Fibroblast of skin of left quadriceps (primary cell): Measurements from ENCODE around the gene THY1.
"Not testable (repeated sequence)": the region's sequence is repeated elsewhere in the genome, so short reads cannot be mapped to it uniquely, and the experiment has no call there.

ENCODE experiments used
- DNase-seq, 2 experiments: peaks; one replicate each; pipeline ENCODE4 v3.0.0-alpha.2; 2013; ENCODE audit warnings: low read depth in 2 of 2

The THY1 gene

DNA sequence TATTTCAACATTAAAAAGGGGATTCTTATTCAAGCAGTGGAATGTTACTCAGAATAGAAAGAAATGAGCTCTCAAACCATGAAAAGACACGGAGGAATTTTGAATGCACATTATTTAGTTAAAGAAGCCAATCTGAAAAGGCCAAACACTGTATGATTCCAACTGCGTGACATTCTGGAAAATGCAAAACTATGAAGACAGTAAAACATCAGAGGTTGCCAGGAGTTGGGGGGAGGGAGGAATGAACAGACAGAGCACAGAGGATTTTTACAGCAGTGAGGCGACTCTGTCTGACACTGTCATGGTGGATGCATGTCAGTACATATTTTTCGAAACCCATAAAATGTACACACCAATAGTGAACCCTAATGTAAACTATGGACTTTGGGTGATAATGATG is 22.9 kb upstream of the THY1 start:
- peak in 1 of 2 experiments; percentile 42 for DNase-seq

DNA sequence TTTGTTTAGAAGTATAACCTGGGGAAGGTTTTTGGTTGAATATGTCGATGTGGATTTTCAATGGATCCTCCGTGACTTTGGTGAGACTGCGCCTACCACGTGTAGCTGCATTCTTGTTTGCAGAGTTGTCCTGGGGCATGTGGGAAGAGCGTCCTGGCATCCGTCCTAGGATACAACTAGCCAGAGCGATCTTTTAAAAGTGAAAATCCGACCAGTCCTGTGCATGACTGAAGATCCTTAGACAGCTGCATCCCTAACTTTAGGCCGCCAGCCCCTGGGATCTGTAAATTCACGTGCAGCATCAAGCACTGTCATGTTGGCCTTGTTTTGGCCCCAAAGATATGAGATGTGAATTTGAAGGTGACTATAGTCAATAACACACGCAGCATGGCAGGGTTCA is 22.4 kb upstream of the THY1 start:
- DNase-seq, result no peak

DNA sequence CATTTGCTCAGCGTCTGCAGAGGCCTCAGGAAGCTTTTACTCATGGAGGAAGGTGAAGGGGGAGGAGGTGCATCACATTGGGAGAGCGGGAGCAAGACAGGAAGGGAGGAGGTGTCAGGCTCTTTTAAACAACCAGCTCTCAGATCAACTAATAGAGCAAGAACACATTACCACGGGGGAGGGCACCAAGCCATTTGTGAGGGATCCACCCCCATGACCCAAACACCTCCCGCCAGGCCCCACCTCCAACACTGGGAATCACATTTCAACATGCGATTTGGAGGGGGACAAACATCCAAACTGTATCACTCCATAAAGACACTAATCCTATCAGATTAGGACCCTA is 18.9 kb upstream of the THY1 start:
- no peak for DNase-seq

DNA sequence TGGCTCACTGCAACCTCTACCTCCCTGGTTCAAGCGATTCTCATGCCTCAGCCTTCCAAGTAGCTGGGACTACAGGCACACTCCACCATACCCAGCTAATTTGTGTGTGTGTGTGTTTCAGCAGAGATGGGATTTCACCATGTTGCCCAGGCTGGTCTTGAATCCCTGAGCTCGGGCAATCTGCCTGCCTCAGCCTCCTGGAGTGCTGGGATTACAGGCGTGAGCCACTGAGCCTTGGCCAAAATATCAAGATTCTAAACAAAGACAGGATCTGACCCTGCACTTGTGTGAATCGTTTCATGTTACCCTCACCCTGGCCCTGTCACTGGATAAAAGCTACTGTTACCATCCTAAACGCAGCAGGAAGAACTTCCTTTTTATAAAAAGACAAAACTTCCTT is 15.6 kb upstream of the THY1 start:
- DNase-seq, result no peak

DNA sequence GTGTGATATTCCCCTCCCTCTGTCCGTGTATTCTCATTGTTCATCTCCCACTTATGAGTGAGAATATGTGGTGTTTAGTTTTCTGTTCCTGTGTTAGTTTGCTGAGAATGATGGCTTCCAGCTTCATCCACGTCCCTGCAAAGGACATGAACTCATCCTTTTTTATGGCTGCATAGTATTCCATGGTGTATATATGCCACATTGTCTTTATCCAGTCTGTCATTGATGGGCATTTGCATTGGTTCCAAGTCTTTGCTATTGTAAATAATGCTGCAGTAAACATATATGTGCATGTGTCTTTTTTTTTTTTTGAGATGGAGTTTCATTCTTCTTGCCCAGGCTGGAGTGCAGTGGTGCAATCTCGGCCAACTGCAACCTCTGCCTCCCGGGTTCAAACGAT is 14.5 kb upstream of the THY1 start:
- not testable (repeated sequence) for DNase-seq

DNA sequence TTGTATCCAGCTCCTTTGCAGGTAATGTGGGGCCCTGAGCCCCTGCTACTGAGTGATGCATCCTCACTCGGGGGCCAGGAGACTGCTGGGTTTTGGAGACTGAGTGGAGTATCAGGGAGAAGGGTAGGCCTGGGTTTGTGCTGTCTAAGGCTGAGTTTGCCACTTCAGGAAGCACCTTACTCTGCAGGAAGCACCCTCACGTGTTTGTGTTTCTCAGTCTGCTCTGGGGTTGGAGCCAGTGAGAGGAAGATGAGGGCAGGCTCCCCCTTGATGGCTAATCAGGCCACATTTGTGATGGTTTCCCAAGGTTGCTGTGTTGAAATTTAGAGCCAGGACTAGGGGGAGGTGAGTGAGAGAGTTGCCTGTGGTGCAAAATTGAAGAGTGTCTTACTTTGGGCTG is 13.7 kb upstream of the THY1 start:
- no peak for DNase-seq

DNA sequence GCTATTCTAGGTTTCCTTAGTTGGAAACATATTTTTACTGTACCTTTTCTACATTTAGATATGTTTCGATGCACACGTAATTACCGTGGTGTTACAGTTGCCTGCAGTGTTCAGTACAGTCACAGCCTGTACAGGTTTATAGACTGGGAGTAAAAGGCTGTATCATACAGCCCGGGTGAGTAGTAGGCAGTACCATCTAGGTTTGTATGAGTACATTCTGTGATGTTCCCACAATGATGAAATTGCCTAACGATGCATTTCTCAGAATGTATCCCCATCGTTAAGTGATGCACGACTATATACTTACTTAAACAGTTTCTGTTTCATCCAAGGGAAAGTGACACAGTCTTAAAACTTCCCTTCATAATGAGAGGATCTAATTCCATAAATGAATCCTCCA is 13.1 kb upstream of the THY1 start:
- no peak for DNase-seq

DNA sequence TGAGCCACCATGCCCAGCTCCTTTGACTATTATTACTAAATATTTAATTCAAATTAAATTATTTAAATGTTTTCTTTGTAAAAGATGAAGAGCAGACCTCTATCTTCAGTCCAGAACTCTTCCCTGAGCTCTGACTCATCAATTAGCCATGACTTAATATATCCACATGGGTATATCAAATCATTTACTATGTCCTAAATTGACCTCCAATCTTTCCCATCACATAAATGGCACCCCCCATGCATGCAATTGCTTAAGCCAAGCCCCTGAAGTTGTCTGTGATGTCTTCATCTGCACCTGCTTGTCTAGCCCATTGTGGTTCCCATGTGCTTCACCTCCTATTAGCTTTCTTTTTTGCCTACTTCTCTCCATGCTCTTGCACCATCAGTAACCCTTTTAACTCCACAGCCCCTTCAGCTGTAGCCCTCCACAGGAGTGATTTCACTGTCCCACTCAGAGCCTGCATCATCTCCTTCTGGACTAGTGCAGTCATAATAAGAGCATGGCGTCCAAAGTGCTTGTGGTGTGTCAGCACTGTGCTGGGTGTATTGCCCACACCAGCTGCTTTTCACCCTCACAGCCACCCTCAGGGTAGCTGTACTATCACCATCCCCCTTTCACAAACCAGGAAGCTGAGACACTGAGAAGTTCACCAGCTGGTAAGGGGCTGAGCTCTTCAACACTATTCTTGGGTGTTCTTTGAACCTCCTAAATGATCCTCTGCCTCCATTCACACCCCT is 11.8 kb upstream of the THY1 start:
- no peak for DNase-seq

DNA sequence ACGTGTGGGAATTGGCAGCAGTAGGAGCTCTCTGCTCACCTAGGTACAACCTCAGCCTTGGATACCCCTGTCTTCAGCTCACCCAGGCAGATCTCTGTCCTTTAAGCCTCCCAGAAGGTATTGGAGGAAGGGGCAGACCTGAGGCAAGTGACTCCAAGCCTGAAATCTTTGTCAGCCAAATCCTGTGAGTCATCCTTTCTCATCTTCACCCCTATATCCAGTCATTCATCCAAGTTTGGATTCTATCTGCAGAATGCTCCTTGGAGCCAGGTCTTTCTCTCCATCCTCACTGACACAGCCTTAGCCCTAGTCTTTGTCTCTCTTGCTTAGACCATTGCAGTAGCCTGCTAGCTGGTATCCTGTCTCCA is 10.4 kb upstream of the THY1 start:
- DNase-seq, result peak in 1 of 2 experiments; percentile 39

DNA sequence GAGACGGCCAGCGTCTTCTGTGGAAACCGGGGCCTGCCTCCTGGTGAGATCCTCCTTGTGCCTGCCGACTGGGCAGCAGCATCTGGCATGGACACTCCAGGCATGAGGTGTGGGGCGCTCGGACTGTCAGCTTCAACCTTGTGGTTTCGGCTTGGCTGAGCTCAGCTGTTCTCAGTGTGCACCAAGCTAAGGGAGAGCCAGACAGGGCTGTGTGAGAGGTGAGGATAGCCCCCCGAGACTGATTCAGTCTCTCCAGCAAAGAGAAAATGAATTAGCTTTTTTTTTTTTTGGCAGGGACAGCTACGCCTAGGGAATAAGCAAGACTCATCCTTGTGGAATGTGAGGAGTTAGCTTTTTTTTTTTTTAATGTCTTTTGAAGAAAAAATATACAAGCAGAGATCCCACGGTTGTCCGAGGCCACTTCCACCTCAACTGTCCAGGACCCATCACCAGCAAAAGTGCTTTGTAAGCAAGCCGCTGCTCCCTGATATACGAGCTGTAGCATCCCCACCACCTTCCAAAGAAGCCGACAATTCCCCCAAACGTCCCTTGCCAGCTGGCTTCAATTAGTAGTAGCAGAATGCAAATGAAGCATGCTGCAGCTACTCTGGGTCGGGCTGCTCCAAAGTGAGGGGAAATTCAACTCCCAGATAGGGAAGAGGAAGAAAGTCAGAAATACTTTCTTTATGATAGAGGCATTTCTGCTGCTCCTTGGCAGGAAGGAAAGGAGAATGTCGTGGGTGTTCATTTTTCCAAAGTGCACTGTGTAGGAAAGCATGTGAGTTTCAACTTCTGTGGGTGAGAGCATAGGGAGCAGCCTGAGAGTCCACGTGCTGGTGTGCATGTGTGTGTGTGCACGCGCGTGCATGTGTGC is 9.7 kb upstream of the THY1 start:
- peak; percentile 85 for DNase-seq

DNA sequence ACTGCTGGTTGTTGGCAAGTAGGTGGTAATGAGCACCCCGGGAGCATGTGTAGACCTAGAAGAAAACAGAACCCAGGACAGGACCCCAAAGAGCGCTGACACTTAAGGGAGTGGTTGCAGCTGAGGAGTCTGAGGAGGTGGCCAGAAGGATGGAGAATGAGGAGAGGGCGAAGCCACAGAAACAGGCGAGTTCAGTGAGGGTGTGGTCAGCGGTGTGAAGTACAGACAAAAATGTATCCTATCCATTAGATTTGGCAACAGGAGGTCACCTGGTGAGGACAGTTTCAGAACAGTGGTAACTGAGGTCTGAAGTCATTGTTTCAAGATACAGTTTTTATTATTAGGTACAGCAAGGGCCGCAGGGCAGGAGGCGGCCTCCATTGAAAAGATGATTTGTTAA is 8.6 kb upstream of the THY1 start:
- no peak for DNase-seq

DNA sequence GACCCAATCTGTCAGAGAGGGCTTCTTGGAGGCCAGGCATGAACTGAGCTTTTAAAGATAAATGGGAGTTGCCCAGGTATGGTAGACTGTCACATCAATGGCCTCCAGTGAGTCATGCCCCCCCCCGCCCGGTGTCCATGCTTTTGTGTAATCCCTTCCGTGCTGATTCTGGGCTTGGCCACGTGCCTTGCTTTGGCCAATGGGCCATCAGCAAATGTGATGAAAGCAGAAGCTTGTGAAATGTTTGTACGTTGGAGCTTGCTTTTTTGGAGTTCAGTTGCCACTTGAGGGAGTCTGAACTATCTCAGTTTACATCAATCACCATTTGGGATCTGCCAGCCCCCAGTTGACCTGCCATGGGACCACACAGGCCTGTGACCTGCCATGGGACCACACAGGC is 4.3 kb upstream of the THY1 start:
- DNase-seq, result no peak

DNA sequence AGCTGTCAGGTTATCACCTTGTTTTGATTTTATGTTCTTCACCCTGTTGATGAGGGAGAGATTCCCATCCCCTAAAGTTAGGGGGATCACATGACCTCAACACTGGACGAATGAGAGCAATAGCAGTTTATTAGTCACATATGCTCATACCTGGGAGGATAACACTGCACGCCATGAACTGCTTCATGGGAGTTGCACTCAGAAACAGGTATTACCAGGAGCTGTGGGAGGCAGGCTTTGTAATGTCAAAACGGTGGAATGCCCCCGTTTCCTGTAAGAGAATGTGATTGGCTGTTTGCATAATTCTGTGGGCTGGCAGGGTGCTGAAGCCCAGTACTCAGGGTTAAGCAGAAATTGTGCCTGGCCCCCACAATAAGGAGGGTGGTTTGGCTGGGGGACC is 3.2 kb upstream of the THY1 start:
- no peak for DNase-seq

DNA sequence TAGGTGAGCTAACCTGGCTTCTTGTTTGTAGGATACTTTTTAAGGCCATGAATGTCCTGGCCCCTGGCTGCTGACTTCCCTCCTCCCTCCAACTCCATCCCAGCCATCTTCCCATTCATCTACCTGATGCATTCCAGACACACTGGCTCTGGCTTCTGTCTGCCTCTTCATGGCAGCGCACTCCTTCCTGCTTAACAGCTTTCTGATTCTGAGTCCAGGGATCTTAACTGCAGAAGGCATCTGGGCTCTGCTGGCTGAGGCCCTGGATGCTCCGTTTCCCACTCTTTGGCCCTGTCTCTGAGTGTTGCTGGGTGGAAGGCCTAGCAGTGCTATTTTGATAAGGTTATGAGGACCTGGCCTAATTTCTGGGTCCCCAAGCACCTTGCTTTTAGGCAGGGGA is 1.8 kb upstream of the THY1 start:
- no peak for DNase-seq

DNA sequence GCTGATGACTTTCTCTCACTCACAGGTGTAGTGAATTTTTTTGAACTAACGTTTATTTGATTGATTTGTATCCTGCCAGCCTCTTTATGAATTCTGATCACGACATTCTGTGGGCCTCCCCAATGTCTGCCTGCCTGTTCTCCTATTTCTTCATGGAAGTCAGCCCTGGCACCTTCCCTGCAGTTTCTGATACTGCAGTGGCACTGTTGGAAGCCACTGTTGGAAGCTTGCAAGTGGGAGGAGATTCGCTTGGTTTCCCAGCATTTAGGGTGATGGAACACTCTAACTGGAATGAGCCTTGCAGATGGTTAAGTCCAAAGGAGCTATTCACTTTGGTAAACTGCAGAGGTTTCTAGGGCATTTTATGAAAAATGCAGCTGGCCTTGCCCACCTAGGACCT is 1.3 kb upstream of the THY1 start:
- no peak for DNase-seq

DNA sequence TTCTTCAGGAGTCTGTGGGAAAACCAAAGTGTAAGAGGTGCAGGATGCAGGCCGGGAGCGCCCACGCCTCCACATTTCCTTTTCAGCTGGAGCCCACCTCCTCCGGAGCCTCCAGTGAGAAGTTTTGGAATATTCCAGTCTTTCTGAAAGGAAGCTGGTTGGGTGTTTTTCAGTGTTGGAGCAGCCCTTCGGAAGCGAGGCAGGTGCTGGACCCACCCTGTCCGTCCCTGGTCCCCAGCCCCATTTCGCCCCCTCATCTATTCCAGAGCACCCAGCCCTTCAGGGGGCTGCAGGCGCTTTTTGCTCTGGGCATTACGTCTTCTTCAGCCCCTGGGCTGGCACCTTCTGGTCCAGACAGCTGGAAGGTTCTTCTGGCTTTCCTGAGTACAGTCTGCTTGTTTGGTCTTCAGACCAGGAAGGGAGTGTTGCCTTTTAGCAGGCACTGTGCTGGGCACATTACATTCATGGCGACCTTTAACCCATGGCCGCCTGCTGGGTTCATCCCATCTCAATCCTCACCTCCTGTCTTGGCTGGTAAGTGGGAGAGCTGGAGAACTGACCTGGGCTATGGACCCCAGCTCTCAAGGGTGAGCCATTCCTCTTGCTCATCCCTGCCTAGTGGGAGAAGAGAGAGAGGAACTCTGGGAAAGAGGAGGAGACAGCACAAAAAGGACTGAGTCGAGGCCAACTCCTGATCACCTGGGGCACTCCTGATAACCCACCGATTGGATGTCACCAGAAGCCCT is 710 bp upstream of the THY1 start:
- no peak for DNase-seq

DNA sequence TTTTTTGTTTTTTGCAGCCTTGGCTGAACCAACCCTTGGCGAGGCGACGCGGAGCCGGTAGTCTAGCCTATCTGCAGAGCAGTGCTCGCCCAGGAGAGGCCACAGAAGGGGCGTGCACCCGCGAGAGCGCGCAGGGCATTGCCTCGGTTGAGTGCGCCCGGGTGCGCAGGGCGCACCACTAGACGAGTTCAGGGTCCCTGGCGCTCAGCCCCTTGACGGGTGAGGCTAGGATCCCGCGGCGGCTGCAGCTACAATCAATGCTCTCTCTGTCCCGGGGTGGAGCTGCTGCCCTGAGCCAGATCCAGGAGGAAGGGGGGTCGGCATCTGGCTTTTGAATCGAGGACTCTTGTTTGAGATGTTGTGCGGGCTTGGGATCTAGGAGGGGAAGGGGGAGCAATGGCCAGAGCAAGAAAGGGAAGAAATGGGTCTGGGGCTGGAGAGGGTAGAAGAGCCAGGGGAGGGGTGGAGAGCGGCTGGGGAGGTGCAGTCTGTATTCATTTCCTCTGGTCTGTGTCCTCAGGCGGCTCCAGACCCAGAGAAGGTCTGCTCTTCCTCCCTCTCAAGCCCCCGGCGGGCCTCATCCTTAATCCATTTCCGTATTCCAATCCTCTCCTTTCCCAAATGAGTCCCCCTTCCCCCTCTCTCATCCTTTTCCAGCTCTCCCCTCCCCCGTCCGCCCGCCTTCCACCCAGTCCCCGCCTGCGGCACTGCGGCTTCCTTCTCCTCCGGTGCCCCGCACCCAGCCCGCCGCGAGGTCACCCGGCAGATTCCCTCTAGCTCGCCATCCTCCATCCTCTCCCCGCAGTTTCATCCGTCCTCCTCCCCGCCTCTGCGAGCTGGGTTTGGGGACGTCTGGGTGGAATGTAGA is 797 bp downstream of the THY1 start:
- DNase-seq, result no peak

DNA sequence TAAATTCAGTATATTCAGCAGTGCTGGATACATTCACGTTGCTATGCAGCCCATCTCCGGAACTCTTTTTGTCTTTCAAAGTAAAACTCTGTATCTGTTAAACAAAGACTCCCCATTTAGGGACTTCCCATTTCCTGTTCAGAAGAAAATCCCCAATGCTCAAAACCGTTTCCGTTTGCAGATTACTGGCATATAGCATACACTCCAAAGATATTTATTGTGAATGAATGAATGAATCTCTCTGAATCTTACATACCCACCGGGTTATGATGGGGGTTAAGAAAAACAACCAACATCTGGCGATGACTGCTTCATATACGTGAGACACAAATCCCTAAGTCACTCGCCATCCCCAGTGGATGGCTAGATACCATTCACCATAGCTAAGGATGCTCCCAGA is 1.6 kb downstream of the THY1 start:
- no peak for DNase-seq

DNA sequence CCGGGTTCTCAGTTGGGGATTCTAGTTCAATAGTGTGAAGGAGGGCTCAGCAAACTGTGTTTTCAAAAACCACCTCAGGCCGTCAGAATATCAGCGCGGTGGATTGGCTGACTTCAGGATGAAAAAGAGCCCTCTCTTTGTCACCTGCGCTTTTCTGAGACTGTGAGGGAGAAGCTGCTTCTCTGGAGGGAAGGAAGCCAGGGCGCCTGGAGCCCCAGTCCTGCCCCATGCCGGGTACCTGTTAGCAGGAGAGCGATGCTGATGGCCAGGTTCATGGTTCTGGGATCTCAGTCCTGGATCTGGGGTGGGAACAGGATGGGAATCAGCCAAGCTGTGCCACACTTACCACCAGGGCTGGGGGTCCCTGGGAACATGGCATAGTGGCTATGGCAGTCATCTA is 2.3 kb downstream of the THY1 start:
- DNase-seq, result no peak

DNA sequence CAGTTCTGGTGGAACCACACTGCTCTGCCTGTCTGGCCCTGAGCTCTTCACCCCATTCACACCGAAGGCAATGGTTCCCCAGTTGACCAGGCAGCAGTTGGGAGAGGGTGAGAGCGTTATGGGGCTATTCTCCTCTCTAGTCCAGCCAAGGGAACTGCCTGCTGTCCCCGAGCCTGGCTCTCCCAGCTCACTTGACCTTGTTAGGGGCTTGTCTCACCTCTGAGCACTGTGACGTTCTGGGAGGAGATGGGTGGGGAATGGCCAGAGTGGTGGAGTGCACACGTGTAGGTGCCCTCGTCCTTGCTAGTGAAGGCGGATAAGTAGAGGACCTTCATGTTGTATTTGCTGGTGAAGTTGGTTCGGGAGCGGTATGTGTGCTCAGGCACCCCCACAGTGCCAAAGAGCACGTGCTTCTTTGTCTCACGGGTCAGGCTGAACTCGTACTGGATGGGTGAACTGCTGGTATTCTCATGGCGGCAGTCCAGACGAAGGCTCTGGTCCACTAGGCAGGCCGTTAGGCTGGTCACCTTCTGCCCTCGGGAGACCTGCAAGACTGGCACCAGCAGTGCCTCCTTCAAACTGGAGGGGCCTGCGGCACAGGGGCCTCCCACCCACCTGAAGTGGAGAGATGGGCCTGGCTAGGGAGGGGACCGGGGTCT is 3.0 kb downstream of the THY1 start:
- no peak for DNase-seq

DNA sequence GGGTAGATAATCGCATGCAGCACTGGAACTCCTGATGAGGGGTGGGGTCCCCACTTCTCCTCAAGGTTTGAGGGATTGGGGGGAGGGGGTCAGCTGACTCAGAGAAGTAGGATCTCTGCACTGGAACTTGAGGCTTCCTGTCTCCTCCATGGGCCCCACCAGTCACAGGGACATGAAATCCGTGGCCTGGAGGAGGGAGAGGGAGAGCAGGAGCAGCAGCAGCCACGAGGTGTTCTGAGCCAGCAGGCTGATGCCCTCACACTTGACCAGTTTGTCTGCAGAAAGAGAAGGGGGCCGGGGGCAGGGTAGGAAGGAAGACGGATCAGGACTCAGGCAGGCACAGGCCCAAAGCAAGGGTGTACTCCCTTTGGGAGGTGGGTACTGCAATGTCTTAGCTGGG is 3.7 kb downstream of the THY1 start:
- DNase-seq, result no peak
